HG03565 (cell line): Measurements from ENCODE around the gene CCDC180.
"Not testable (repeated sequence)": the region's sequence is repeated elsewhere in the genome, so short reads cannot be mapped to it uniquely, and the experiment has no call there.

Source experiments
- ATAC-seq: cut with Tn5 transposase; IDR thresholded peaks from one replicate; pipeline ENCODE4 v1.9.1; 2021; ENCODE audit warnings: mild to moderate bottlenecking, moderate library complexity; ENCODE audit not compliant: unreplicated experiment

CCDC180 gene

DNA sequence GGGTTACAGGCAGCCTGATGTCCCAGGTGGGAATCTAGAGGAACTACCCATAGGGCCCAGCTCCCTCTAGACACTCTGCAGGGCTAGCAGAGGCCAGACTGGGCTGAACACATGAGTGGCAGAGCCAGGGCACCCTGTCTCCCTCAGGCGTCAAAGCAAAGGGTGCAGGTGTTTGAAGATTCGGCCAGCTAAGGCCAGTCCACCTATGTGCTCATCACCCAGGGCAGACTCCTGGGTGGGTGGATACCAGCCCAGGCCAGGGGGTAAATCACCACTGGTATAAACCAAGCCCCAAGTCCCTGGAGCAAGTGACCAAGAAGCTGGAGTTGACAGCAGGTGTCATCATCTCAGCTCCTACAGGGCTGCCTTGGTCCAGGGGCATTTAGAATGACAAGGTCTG lies 3.4 kb downstream of the CCDC180 start:
- no peak for ATAC-seq

DNA sequence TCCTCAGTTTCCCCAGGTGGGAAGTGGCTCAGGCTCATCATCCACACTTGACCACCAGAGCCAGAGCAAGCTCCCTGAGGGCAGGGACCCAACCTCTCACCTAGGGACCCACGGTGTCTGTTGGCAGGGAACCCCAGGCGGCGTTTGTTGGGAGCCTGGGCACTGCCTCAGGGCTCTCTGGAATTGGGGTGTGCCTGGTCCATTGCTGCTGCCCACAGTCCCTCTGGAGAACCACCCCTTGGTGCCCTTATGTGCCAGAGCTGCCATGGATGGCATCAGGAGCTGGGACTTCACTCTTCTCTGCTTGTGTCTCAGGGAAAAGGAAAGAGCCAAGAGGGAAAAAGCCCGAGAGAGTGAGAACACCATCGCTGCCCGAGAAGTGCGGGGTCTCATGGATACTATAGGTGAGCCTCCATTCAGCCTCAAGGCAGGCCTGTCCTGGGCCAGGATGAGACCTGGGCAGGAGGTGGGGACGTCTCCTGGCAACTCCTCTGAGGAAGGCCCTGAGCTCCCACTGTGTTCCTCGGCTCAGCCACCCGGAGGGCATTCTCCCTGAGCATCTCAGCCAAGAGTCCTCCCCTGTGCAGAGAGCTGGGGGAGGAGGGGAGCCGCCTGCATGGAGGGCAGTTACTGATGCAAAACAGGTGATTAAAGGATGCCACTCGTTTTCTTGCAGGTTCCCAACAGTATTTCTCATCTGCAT lies 4.5 kb downstream of the CCDC180 start:
- no peak for ATAC-seq

DNA sequence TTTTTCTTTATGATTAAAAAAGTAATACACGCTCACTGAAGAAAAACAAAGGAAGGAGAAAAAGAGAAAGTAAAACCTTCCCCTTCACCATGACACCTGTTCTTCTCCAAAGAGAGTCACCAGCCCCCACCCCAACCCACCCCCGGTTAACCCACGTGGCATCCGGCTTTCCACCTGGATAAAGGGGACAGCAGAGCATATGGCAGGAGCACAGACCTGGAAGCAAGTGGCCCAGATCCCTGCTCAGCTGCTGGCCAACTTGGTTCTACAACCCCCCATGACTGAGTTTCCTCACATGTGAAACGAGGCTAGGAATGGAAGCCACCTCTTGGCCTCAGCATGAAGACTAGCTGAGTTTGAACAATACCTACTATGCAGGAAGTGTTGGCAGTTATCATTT lies 5.1 kb downstream of the CCDC180 start:
- no peak for ATAC-seq

DNA sequence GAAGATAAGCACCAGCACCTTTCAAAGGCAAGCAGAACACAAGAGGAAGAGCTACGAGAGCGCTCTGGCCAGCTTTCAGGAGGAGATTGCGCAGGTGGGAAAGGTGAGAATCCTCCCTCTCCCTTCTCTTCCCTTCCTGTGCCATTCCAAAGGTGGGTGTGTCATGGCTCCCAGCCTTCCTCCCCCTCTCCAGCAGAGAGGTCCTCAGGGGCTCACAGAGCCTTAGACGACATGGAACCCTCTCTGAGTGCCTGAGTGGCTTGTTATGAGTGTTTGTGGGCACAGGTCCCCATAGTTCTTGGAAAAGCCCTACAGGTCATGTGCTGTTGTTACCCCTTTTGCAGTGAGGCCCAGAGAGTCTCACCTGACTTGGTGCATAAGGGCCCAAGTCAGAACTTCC lies 5.8 kb downstream of the CCDC180 start:
- no peak for ATAC-seq

DNA sequence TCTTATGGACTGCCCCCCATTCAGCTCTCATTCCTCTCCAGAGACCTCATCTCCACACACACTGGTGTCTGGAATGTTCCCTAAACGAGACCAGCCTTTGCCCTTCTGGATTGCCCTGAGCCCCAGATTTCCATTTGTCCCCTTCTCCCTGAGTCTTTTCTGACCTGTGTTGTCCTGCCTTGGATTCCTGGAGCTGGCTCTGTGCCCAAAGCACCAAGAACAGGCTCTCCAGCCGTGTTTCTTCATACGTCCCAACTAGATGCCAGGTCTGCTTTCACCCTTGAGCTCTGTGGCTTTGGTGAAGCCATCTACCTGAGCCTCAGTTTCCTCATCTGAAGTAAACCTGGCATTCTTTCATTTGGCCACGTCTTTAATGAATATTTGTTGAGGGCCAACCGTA lies 6.3 kb downstream of the CCDC180 start:
- no peak for ATAC-seq

DNA sequence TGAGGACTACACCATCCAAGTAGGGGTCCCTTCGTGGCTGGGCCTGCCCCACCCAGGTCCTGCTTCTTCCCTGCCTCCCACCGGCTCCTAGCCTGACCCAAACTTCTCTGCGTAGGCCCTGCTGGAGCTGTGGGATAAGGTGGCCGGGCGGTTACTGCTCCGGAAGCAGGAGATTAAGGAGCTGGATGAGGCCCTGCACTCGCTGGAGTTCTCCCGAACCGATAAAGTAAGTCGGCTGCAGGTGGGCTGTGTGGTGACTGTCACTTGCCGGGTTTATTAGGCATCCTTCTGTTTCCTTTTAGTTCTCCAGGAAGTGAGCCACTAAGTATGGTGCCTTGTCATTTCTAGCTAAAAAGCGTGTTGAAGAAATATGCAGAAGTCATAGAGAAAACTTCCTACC lies 7.0 kb downstream of the CCDC180 start:
- ATAC-seq: no peak

DNA sequence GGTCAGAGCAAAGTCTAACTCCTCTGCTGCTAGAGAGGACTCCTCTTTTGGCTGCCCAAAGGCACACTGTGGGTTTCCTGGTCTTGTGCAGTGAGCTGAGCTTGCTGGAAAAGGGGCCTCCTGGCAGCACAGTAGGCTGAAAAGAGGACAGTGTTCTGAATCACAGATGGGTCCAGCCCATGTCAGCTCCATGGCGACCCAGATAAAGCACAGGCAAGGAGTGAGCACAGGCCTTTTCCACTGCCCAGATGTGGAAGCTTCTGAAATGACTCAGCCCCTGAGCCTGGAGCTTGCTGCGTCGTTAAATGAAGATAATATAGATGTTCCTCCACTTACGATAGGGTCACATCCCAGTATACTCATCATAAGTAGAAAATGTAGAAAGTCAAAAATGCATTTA lies 8.1 kb downstream of the CCDC180 start:
- no peak for ATAC-seq

DNA sequence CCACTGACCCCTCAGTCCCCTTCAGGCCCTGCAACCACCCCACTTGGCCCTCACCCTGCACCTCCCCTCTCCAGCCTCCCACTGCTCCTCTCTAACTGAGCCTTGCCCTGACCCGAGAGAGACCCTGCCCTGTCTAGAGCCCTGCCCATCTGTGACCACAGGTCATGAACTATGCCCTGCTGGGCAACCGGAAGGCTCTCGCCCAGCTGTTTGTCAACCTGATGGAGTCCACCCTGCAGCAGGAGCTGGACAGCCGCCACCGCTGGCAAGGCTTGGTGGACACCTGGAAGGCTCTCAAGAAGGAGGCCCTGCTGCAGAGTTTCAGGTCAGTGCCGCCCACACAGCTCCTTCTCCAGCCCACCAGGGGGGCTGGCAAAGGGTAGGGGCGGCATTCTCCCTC lies 9.4 kb downstream of the CCDC180 start:
- no peak for ATAC-seq

DNA sequence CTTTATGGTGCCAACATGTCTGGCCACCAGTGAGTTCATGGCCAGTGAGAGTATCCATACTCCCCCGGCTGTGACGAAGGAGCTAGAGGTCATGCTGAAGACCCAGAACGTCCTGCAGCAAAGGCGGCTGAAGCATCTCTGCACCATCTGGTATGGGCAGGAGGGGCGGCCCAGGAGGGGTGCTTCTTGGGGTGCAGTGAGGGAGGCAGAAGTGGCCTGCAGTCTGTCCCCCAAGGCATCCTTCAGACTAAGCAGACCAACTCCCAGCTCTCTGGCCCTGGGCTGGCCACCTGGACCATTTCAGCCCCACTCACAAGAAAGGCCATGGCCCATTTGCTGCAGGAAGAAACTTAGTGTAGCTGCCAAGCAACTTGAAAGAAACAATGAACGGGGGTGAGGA lies 11.0 kb downstream of the CCDC180 start:
- no peak for ATAC-seq

DNA sequence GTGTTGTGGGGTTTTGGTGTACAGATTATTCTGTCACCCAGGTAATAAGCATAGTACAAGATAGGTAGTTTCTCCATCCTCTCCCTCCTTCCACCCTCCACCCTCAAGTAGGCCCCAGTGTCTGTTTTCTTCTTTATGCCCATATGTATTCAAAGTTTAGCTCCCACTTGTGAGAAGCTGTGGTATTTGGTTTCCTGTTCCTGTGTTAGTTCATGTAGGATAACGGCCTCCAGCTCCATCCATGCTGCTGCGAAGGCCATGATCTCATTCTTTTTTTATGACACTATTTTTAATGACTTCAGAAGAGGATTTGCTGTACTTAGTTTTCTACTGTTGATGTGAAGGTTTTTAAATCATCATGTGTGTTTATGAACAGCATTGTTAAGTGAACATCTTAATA lies 11.9 kb downstream of the CCDC180 start:
- no peak for ATAC-seq

DNA sequence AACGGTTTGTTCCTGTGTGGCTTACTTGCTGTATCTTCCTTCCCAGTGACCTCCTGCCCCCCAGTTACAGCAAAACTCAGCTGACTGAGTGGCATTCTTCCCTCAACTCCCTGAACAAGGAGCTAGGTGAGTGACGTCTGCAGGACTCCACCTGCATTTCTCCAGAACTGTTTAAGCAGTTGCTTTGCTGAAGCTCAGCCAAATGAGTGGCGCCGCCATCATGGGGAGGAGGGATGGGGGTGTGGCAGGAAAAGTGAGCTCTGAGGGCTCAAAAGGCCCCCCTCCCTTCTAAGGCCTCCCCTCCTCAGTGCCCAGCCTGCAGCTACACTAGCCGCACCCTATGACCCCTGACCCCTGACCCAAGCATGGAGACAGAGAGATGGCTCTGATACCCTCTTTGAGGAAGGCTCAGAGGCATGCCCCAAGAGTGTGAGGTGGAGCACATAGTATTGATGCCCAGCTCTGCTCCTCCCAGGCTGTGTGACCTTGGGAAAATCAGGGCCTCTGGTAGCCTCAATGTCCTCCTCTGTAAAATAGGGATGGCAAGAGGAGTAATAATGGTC lies 12.7 kb downstream of the CCDC180 start:
- ATAC-seq: no peak

DNA sequence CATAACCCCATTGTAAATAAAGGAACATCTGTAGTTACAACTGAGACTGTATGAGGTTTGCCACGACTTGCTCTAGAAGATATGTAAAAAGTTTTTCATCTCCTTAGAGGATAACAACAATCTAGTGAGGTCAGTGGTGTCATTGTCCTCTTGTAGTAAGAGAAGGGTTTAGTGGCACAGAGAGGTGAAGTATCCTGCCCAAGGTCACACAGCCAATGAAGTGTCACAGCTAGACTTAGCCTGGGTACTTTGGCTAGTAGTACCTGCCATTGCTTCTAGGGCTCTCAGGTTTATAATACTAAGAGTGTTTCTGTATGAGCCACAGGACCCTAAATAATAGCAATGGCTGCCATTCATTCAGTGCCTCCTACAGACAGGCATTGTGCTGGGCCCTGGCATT lies 13.8 kb downstream of the CCDC180 start:
- no peak for ATAC-seq

DNA sequence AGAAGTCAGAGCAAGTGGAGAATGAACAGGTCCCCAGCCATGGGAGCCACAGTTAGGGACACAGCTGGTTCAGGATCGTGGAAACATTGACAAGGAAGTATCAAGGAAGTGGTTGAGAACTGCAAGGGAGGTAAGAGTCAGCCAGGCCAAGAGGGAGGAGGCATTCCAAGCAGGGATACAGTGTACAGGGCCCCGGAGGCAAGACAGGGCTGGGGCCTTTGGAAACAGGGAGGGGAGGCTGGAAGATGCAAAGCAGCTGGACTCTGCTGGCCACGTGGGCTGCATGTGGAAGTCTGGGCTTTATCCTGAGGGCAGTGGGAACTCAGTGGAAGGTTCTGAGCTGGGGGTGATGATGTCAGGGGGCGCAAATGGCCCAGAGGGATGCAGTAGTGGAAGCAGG lies 14.2 kb downstream of the CCDC180 start:
- no peak for ATAC-seq

DNA sequence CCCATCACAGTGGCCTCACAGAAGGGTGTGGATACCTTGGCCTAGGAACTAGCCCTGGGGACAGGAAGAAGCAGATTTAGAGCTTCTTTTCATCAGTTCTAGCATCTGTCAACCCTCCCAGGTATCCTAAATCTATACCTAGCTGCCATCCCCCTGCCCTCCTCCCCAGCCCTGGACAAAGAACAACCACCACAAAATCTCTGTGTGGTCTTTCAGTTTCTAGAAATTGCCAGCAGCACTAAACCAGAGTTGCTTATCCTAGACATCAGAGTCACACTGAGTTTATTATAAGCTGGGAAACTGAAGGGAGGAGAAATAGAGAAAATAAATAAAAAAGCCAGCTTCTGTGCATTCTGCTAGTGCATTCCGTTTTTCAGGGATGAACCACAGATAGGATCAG lies 14.6 kb downstream of the CCDC180 start:
- no peak for ATAC-seq

DNA sequence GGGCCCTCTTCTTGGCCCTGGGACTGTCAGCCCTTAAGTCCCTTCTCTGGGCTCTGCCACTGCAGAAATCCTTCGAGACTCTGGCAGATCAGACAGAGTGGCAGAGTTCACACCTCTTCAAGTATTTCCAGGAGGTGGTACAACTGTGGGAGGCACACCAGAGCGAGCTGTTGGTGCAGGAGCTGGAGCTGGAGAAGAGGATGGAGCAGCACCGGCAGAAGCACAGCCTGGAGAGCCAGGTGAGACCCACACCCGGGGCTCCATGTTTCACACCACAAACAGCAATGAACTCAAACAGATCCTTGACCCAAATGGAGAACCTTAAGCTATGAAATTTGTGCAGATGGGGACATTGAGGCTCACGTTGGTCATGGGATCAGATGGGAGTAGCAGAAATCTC lies 17.5 kb downstream of the CCDC180 start:
- ATAC-seq: no peak

DNA sequence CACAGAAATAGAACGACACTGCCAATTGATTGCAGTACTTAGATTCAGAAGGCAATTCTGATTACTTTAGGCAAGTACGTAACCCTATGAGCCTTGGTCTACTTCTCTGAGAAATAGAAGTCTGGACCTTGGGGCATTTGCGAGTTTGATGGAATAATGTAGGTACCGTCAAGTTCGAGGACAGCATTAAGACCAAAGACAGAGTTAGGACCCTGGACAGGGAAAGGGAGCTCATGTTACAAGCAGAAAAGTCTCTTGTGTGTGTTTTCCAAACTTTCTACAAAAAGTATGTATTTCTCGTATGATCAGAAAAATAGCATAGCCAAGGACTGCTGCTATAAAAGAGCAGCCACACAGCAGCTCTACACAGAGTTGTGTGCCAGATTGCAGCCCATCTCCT lies 20.1 kb downstream of the CCDC180 start:
- no peak for ATAC-seq

DNA sequence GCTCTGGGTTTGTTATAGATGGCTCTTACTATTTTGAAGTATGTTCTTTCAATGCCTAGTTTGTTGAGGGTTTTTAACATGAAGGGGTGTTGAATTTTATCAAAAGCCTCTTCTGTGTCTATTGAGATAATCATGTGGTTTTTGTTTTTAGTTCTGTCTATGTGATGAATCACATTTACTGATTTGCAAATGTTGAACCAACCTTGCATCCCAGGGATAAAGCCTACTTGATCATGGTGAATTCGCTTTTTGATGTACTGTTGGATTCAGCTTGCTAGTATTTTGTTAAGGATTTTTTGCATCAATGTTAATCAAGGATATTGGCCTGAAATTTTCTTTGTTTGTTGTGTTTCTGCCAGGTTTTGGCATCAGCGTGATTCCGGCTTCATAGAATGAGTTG lies 25.5 kb downstream of the CCDC180 start:
- no peak for ATAC-seq

DNA sequence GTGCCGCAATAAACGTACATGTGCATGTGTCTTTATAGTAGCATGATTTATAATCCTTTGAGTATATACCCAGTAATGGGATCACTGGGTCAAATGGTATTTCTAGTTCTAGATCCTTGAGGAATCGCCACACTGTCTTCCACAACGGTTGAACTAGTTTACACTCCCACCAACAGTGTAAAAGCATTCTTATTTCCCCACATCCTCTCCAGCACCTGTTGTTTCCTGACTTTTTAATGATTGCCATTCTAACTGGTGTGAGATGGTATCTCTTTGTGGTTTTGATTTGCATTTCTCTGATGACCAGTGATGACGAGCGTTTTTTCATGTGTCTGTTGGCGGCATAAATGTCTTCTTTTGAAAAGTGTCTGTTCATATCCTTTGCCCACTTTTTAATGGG lies 28.2 kb downstream of the CCDC180 start:
- not testable (repeated sequence) for ATAC-seq

DNA sequence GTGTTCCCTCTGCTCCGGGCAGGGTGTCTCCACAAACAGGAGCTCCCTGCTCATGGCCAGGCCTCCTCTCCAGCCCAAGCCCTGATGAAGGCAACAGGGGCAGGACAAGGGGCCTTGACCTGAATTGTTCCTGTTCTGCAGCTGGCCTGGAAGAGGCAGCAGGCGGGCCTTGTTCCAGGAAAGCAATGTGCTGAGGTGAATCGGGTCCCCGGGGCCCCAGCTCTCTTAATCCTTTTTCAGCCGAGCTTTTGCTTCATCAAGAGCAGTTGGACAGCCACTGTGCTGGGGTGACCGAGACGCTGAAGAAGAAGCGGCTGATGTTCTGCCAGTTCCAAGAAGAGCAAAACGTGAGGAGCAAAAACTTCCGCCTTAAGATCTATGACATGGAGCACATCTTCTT lies 41.4 kb downstream of the CCDC180 start:
- no peak for ATAC-seq

DNA sequence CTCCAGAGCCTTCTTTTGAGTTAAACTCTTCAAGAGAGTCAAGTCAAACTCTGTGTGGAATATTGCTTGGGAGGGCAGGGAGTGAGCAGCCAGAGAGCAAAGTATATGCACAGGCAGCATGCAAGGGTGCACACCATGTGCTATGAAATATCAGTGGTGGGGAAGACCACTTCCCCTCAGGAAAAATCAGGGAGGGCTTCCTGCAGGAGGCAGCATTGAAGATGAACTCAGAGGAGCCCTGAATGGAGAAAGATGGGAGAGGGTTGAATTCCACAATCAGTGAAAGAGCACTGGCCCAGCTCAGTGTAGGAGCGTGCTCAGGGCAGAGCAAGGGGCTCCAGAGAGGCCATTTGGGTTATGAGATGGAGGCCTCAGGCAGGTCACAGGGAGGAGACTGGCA lies 41.9 kb downstream of the CCDC180 start:
- no peak for ATAC-seq

DNA sequence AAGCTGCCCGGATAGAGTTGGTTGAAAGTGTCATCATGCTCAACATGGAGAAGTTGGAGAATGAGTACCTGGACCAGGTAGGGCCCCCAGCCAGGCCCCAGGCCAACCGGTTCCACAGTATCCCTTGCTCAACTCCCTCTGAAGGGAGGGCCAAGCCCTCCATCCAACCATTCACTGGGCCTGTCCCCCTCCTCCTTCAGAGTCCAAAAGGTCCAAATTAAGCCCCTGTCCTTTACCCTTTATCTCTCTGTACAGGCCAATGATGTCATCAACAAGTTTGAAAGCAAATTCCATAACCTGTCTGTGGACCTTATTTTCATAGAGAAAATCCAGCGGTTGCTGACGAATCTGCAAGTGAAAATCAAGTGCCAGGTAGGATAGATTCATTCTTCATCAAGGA lies 47.2 kb downstream of the CCDC180 start:
- ATAC-seq: no peak

DNA sequence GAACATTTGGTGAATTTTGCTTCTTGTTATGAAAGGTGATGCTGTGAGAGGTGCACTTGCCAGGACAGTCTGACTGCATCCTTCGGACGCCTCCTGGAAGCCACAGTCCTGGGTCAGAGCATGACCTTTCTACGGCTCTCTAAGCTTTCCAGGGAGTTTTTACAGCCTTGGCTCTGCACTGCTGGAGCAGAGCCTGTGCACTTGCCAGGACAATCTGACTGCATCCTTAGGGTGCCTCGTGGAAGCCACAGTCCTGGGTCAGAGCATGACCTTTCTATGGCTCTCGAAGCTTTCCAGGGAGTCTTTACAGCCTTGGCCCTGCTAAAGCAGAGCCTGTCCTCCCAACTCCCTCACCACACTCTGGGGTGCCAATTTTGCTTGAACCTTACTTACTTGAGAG lies 49.6 kb downstream of the CCDC180 start:
- ATAC-seq: no peak
